Osteoblast (primary cell): ENCODE data around the gene COA3. TPM values are rescaled to one million over a fixed set of nuclear protein-coding genes. Genes with fewer than 3 reads are reported as not detected.

Experiments used
- DNase-seq: peaks from one replicate; pipeline ENCODE4 v3.0.0; 2011; ENCODE audit warnings: low spot score, mixed read lengths; ENCODE audit not compliant: insufficient read length; ENCODE audit errors: missing footprints
- H2AFZ ChIP-seq: 2 replicates; pipeline ENCODE4 v1.6.0; 2011; ENCODE audit warnings: mild to moderate bottlenecking, low read length
- H3K27ac ChIP-seq: 2 replicates; pipeline ENCODE4 v1.5.1; 2011; ENCODE audit warnings: mild to moderate bottlenecking, low read depth, low read length, moderate library complexity
- H3K27me3 ChIP-seq: 2 replicates; pipeline ENCODE4 v1.6.0; 2012; ENCODE audit warnings: mild to moderate bottlenecking, control low read depth, inconsistent platforms, low read length, moderate library complexity; ENCODE audit not compliant: insufficient read depth
- H3K36me3 ChIP-seq: 2 replicates; pipeline ENCODE4 v1.5.1; 2011; ENCODE audit warnings: mild to moderate bottlenecking, low read length, control low read depth, moderate library complexity; ENCODE audit not compliant: insufficient read depth
- H3K4me1 ChIP-seq: 2 replicates; pipeline ENCODE4 v1.5.1; 2011; ENCODE audit warnings: mild to moderate bottlenecking, low read length, control low read depth, moderate library complexity; ENCODE audit not compliant: insufficient read depth
- H3K4me2 ChIP-seq: 2 replicates; pipeline ENCODE4 v1.6.0; 2011; ENCODE audit warnings: mild to moderate bottlenecking, low read length; ENCODE audit not compliant: insufficient read depth
- H3K4me3 ChIP-seq: fragments of 200-600 bp; sonication (generic); 3 replicates; pipeline ENCODE4 v1.5.1; 2012; ENCODE audit warnings: mild to moderate bottlenecking, low read length, inconsistent platforms; ENCODE audit not compliant: insufficient read depth
- H3K79me2 ChIP-seq: 2 replicates; pipeline ENCODE4 v1.6.0; 2012; ENCODE audit warnings: mild to moderate bottlenecking, low read length, control low read depth, inconsistent platforms; ENCODE audit not compliant: insufficient read depth
- H3K9me3 ChIP-seq: 2 replicates; pipeline ENCODE4 v1.5.1; 2011; ENCODE audit warnings: low read depth, low read length, control low read depth
- H4K20me1 ChIP-seq: 2 replicates; pipeline ENCODE4 v1.6.0; 2012; ENCODE audit warnings: mild to moderate bottlenecking, low read length, control low read depth; ENCODE audit not compliant: insufficient read depth
- CTCF ChIP-seq: IDR thresholded peaks from 2 replicates; pipeline ENCODE4 v1.5.1; 2011; ENCODE audit warnings: mild to moderate bottlenecking, low read depth, low read length, moderate library complexity; ENCODE audit errors: extremely low read depth
- total RNA-seq: library from RNA; depleted of rRNA; stranded (reverse); fragments of >200 nt; gene quantifications from 2 replicates; pipeline ENCODE4 v1.2.3, GENCODE V29; 2012

The COA3 gene
- total RNA-seq, 1 donor, result 44.2 TPM

GRCh38 chr17:42821176-42821575 is 22.7 kb upstream of the COA3 start:
- Histone ChIP-seq H3K79me2 (peaks cover 31% of the 10 kb centered on the region), H3K4me3 (no peak overlapping the region), H3K9me3 (no peaks in the 10 kb centered on the region), H3K36me3 (peaks cover 44% of the 10 kb centered on the region), H4K20me1 (no peaks in the 10 kb centered on the region), H3K4me1 (peaks cover 32% of the 10 kb centered on the region), H3K27me3 (no peaks in the 10 kb centered on the region), H3K27ac (no peak overlapping the region), H3K4me2 (no peak overlapping the region), H2AFZ (no peak overlapping the region)
- DNase-seq, result no peak
- no peak for TF ChIP-seq CTCF

GRCh38 chr17:42819939-42820535 is 21.5 kb upstream of the COA3 start:
- TF ChIP-seq CTCF, result peak; percentile 89
- H3K4me3 ChIP-seq, result no peak overlapping the region
- no peak overlapping the region for H3K4me2 ChIP-seq
- H4K20me1 ChIP-seq, result no peaks in the 10 kb centered on the region
- peak; percentile 31 for DNase-seq
- H3K27ac ChIP-seq, result peak overlapping the region; percentile 86
- H3K4me1 ChIP-seq, result peaks cover 42% of the 10 kb centered on the region
- no peak overlapping the region for H2AFZ ChIP-seq
- no peaks in the 10 kb centered on the region for H3K9me3 ChIP-seq
- H3K27me3 ChIP-seq, result no peaks in the 10 kb centered on the region
- peaks cover 54% of the 10 kb centered on the region for H3K36me3 ChIP-seq
- H3K79me2 ChIP-seq, result peaks cover 31% of the 10 kb centered on the region

DNA sequence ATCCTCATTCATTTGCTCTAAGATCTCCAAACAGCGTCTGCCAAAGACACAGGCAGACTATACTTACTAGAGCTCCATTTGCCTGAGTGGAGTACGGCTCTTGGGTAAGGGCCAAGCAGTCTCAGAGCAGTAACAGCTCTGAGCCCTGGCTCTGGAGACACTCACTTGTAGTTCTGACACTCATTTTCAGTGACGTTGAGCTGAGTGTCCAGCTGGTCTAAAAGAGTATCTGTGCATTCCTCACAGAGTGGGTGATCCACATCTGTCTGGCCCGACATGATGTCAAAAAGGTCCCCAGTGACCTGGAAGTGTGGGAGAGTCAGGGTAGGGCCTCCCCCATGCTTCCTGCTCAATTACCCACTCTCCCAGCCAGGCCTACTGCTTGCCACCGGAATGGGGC is 19.9 kb upstream of the COA3 start:
- H3K36me3 ChIP-seq, result peaks cover 64% of the 10 kb centered on the region
- DNase-seq, result peak; percentile 32
- no peaks in the 10 kb centered on the region for H4K20me1 ChIP-seq

DNA sequence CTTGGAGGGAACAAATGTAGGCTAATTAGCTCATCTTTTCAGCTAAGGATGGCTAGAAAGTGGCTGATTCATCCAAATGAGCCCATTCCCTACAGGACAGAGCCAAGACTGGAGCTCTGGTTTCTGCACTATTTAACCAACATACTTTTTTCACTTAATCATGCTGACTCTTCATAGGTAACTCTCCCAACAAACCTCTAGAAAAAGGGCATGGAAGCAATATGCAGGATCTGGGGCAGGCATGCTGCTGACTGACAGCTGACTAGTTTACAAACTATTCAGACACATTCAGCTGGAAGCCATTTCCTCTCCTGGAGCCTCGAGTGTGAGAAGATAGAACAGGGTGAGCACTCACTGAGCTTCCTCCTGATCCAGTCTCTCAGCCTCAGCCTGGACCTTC is 19.4 kb upstream of the COA3 start:
- peak; percentile 8 for DNase-seq

More for the DNA sequence above, 19.9 kb upstream of the COA3 start:
- no peak overlapping the region for H2AFZ ChIP-seq
- H3K4me3 ChIP-seq, result no peak overlapping the region
- H3K4me2 ChIP-seq, result no peak overlapping the region
- H3K4me1 ChIP-seq, result peaks cover 48% of the 10 kb centered on the region
- no peaks in the 10 kb centered on the region for H3K27me3 ChIP-seq
- H3K9me3 ChIP-seq, result no peaks in the 10 kb centered on the region
- no peak for TF ChIP-seq CTCF
- peaks cover 24% of the 10 kb centered on the region for H3K79me2 ChIP-seq
- peak overlapping the region; percentile 86 for H3K27ac ChIP-seq

More for the DNA sequence above, 19.4 kb upstream of the COA3 start:
- Histone ChIP-seq H3K27ac (peak overlapping the region; percentile 86), H3K36me3 (peaks cover 65% of the 10 kb centered on the region), H2AFZ (no peak overlapping the region), H3K9me3 (no peaks in the 10 kb centered on the region), H4K20me1 (no peaks in the 10 kb centered on the region), H3K4me1 (peaks cover 43% of the 10 kb centered on the region), H3K79me2 (peaks cover 19% of the 10 kb centered on the region), H3K4me2 (no peak overlapping the region), H3K27me3 (no peaks in the 10 kb centered on the region), H3K4me3 (no peak overlapping the region)
- no peak for TF ChIP-seq CTCF
